ENCODE results near the gene SVEP1. TPM values are rescaled to one million over a fixed set of nuclear protein-coding genes. Genes with fewer than 3 reads are reported as not detected.

SVEP1 gene
- total RNA-seq, 4 donors from 2014 or later, result 13.9 to 26.8 (median 17.4) TPM

DNA sequence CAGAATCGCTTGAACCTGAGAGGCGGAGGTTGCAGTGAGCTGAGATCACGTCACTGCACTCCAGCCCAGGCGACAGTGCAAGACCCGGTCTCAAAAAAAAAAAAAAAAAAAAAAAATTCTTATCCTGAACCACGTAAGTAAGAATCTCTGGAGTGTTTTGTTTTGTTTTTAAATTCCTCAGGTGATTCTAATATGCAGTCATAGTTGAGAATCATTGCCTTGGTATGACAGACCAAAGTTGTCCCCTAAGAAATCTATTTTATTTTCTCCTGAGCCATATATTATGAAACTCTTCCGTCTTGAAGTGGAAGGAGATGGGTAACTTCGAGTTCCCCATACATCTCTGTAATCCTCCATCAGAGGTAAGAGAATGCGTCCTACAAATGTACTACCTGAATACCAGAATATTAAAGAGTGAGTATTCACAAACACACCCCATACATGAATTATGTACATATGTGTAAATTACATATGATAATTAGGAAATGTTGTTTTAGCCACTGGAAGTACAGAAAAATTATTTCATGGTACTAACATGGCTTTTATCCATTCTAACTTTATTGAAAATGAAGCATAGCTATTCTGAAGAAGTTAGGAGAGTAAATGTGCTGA lies 26.7 kb upstream of the SVEP1 start:
- H3K9me3 ChIP-seq, result no peaks in the 10 kb centered on the region
- H3K36me3 ChIP-seq, result no peaks in the 10 kb centered on the region
- H3K4me1 ChIP-seq, result no peaks in the 10 kb centered on the region
- TF ChIP-seq POLR2AphosphoS5 (IDR thresholded peaks at IDR 0.05) (no peak), EP300 (IDR thresholded peaks at IDR 0.05; ENCODE audit: low read depth) (no peak), POLR2A (IDR thresholded peaks at IDR 0.05) (no peak)
- TF ChIP-seq, protein P1, sequence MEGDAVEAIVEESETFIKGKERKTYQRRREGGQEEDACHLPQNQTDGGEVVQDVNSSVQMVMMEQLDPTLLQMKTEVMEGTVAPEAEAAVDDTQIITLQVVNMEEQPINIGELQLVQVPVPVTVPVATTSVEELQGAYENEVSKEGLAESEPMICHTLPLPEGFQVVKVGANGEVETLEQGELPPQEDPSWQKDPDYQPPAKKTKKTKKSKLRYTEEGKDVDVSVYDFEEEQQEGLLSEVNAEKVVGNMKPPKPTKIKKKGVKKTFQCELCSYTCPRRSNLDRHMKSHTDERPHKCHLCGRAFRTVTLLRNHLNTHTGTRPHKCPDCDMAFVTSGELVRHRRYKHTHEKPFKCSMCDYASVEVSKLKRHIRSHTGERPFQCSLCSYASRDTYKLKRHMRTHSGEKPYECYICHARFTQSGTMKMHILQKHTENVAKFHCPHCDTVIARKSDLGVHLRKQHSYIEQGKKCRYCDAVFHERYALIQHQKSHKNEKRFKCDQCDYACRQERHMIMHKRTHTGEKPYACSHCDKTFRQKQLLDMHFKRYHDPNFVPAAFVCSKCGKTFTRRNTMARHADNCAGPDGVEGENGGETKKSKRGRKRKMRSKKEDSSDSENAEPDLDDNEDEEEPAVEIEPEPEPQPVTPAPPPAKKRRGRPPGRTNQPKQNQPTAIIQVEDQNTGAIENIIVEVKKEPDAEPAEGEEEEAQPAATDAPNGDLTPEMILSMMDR (IDR thresholded peaks at IDR 0.05), result no peak
- DNase-seq, result no peak
- in situ Hi-C loops (cut with MboI; ENCODE audit: low pct_ligation_motif_present in 1 of 4, low pct_unique_long_range_greater_than_20kb in 1 of 4, low sequenced_read_pairs in 3 of 4), result loop anchor here in 3 of 4 donors (25.0 kb wide), 2 partner anchors 169 to 419 kb away; no protein-coding TSS in a partner anchor
- no peak overlapping the region for H3K27ac ChIP-seq
- intact Hi-C loops (cut with DNase I; ENCODE audit: low total_unique reads), result no loop called here
- 71 to 78% methylated on average over 7 to 9 of the region's 9 CpGs for WGBS, 2 donors (ENCODE audit: low coverage in 1 of 2)
- H3K4me3 ChIP-seq, result no peak overlapping the region
- H3K27me3 ChIP-seq, result no peaks in the 10 kb centered on the region

DNA sequence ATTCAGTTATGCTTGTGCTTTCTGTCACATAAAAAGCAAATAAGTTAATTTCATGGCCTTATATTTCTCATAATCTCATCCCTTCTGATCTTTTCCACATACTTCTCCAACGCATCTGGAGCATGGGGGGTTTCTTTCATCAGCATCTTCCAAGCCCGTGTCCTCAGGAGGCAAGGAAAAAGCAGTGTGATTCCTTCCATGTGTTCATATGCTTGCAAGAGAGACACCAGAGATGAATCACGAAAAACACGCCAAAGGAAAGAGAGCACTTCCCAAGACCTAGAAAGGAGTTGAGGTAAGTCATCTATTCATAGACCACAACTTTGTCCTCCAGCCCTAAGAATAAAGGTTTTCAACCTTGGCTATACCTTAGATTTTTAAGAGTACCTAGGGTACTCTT lies 26.0 kb upstream of the SVEP1 start:
- no peaks in the 10 kb centered on the region for H3K9me3 ChIP-seq
- in situ Hi-C loops (cut with MboI; ENCODE audit: low pct_ligation_motif_present in 1 of 4, low pct_unique_long_range_greater_than_20kb in 1 of 4, low sequenced_read_pairs in 3 of 4), result loop anchor here in 3 of 4 donors (25.0 kb wide), 2 partner anchors 168 to 418 kb away; no protein-coding TSS in a partner anchor
- TF ChIP-seq EP300 (IDR thresholded peaks at IDR 0.05; ENCODE audit: low read depth), result no peak
- no peak for TF ChIP-seq POLR2A (IDR thresholded peaks at IDR 0.05)
- TF ChIP-seq, protein P1 (IDR thresholded peaks at IDR 0.05), result no peak
- TF ChIP-seq POLR2AphosphoS5 (IDR thresholded peaks at IDR 0.05), result no peak
- H3K27ac ChIP-seq, result no peak overlapping the region
- DNase-seq, result no peak
- 73 to 83% methylated on average over 2 to 4 of the region's 4 CpGs for WGBS, 2 donors (ENCODE audit: low coverage in 1 of 2)
- no peaks in the 10 kb centered on the region for H3K36me3 ChIP-seq
- intact Hi-C loops (cut with DNase I; ENCODE audit: low total_unique reads), result no loop called here
- H3K27me3 ChIP-seq, result no peaks in the 10 kb centered on the region
- no peaks in the 10 kb centered on the region for H3K4me1 ChIP-seq
- H3K4me3 ChIP-seq, result no peak overlapping the region

DNA sequence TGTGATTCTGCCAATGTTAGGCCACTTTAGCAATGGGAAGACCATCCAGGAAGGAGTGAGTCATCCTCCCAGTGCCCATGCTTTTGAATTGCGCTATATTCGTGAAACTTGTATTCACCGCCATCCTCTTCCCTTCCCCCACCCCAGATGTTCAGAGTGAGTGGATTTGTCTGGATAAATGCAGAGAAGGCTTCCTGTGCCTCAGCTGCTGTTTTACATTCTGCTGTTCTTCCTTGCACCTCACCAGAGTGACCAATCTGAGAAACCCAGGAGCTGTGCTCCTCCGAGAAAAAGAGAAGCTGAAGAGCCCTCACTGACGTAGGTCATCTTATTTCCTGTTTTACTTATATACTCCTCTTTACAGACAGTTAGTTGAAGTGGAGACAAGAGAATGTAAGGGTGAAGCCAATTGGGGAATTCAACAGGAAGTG lies 24.6 kb upstream of the SVEP1 start:
- in situ Hi-C loops (cut with MboI; ENCODE audit: low pct_ligation_motif_present in 1 of 4, low pct_unique_long_range_greater_than_20kb in 1 of 4, low sequenced_read_pairs in 3 of 4), result loop anchor here in 3 of 4 donors (25.0 kb wide), 2 partner anchors 167 to 417 kb away; no protein-coding TSS in a partner anchor
- WGBS, 2 donors (ENCODE audit: low coverage in 1 of 2), result 69 to 86% methylated on average over 4 to 5 of the region's 5 CpGs

DNA sequence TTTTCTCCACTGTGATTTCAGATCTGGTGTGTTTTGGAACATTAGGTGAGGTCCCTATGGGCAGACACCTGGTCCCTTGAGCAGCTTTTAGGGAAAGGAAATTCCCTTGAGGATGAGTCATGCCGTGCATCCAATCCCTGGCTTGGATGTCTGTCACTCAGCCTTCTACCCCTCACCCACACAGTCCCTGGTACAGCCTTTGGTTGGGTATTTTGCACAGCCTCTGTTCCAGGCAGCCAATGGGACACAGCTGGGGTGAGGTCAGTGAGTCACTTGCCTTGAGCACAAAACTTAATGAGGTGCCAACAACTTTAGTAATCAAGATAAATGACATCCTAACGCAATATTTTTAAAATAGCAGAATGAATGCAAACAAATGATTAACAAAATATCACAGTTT lies 22.7 kb upstream of the SVEP1 start:
- 79 to 88% methylated on average over 2 of the region's 2 CpGs for WGBS, 2 donors (ENCODE audit: low coverage in 1 of 2)
- intact Hi-C loops (cut with DNase I; ENCODE audit: low total_unique reads) (no loop called here), in situ Hi-C loops (cut with MboI; ENCODE audit: low pct_ligation_motif_present in 1 of 4, low pct_unique_long_range_greater_than_20kb in 1 of 4, low sequenced_read_pairs in 3 of 4) (loop anchor here in 3 of 4 donors (25.0 kb wide), 2 partner anchors 165 to 415 kb away; no protein-coding TSS in a partner anchor)
- Histone ChIP-seq H3K4me3 (no peak overlapping the region), H3K4me1 (no peaks in the 10 kb centered on the region), H3K9me3 (no peaks in the 10 kb centered on the region), H3K27ac (no peak overlapping the region), H3K27me3 (no peaks in the 10 kb centered on the region), H3K36me3 (no peaks in the 10 kb centered on the region)
- TF ChIP-seq POLR2AphosphoS5 (IDR thresholded peaks at IDR 0.05), result no peak
- TF ChIP-seq POLR2A (IDR thresholded peaks at IDR 0.05), result no peak
- TF ChIP-seq, protein P1 (IDR thresholded peaks at IDR 0.05), result no peak
- TF ChIP-seq EP300 (IDR thresholded peaks at IDR 0.05; ENCODE audit: low read depth), result no peak
- no peak for DNase-seq

More for the DNA sequence above, 24.6 kb upstream of the SVEP1 start:
- H3K27ac ChIP-seq, result no peak overlapping the region
- no peak for DNase-seq
- no peaks in the 10 kb centered on the region for H3K9me3 ChIP-seq
- no peaks in the 10 kb centered on the region for H3K36me3 ChIP-seq
- no peaks in the 10 kb centered on the region for H3K4me1 ChIP-seq
- intact Hi-C loops (cut with DNase I; ENCODE audit: low total_unique reads), result no loop called here
- TF ChIP-seq POLR2A (IDR thresholded peaks at IDR 0.05), result no peak
- TF ChIP-seq, protein P1 (IDR thresholded peaks at IDR 0.05), result no peak
- no peak overlapping the region for H3K4me3 ChIP-seq
- no peaks in the 10 kb centered on the region for H3K27me3 ChIP-seq
